Mucosa of descending colon (tissue), 3 donors: ENCODE data around the gene DAGLB. TPM values are rescaled to one million over a fixed set of nuclear protein-coding genes. Genes with fewer than 3 reads are reported as not detected.

Experiments
- ATAC-seq: fragments of 200-7000 bp; cut with Tn5 transposase; one replicate; pipeline ENCODE4 v1.9.1; 2020; ENCODE audit warnings: mild to moderate bottlenecking, moderate library complexity
- DNase-seq, 3 donors: peaks; one replicate each; pipeline ENCODE4 v3.0.0-alpha.2; 2020
- H3K36me3 ChIP-seq: fragments of 200-600 bp; one replicate; pipeline ENCODE4 v1.8.0; 2021; ENCODE audit warnings: low read depth, mild to moderate bottlenecking
- H3K4me1 ChIP-seq: fragments of 200-600 bp; one replicate; pipeline ENCODE4 v1.8.0; 2021; ENCODE audit warnings: low read depth, mild to moderate bottlenecking
- H3K4me3 ChIP-seq: fragments of 200-600 bp; one replicate; pipeline ENCODE4 v1.8.0; 2021; ENCODE audit warnings: mild to moderate bottlenecking
- H3K9me3 ChIP-seq: fragments of 200-600 bp; one replicate; pipeline ENCODE4 v1.8.0; 2021; ENCODE audit warnings: mild to moderate bottlenecking
- CTCF ChIP-seq: fragments of 200-600 bp; IDR thresholded peaks from one replicate; pipeline ENCODE4 v1.8.0; 2022; ENCODE audit warnings: antibody characterized with exemption, mild to moderate bottlenecking
- intact Hi-C, 2 donors: fragments of 100-400 bp; cut with DNase I in 1 of 2; cut with micrococcal nuclease in 1 of 2; formaldehyde crosslinking; loops; one replicate each; pipeline versions ENCODE4 v1.11.0 to v1.11.1; 2022; cut with DNase I, micrococcal nuclease
- total RNA-seq, 3 donors: library from RNA; stranded (reverse); fragmentation: NEBNext Ultra II Directional in 2 of 3; extraction: Animal tissue kit (Norgen Biotek cat#: 25700) in 2 of 3; gene quantifications; one replicate each; pipeline versions ENCODE4 v1.2.1 to v1.2.4, GENCODE V29; 2021 to 2023
- donor health status: DM: no; HTN: no; CAD: no; lungs with moderate emphysema.
- donor health status: DM: no; HTN: no; CAD: no.
- donor health status: DM: no; HTN: yes; CAD: no.

DAGLB gene
- total RNA-seq, 3 donors from 2014 or later: 18.4 to 25.4 (median 20.3) TPM

DNA sequence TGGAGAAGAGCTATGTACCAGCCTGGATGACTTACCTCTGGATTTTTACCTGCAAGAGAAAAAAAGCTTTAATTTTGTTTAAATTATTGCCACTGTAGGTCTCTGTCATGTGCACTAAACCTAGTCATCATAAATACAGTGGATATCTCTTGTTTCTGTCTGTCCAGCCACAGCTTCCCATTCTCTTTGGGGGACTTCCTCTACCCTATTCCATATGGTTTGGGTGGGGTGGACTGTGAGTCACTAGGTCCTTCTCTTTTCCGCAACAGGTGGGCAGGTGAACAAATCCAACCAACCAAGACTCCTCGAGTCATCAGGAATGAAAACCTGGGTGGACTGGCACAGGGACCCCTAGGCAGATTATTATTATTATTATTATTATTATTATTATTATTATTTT is 88.0 kb downstream of the DAGLB start:
- H3K4me3 ChIP-seq: no peak overlapping the region
- intact Hi-C loops: no loop called here

More for the DNA sequence above, 88.0 kb downstream of the DAGLB start:
- peaks cover 4% of the 10 kb centered on the region for H3K4me1 ChIP-seq
- no peaks in the 10 kb centered on the region for H3K36me3 ChIP-seq
- TF ChIP-seq CTCF: no peak
- H3K9me3 ChIP-seq: no peaks in the 10 kb centered on the region
- DNase-seq (no peak), ATAC-seq (no peak)

Other genes with a start within 250 kb of the DAGLB start
- gene CYTH3, start 175.3 kb downstream of the DAGLB start, total RNA-seq: 10 to 100 TPM; 10.4 to 23.2 (median 11.9) TPM
- gene FAM220A, start 99.0 kb downstream of the DAGLB start, total RNA-seq: 10 to 100 TPM in 2 of 3 donors, 1 to 10 TPM in 1; 6.8 to 15.5 (median 11.6) TPM
- gene RAC1, start 73.4 kb downstream of the DAGLB start, total RNA-seq: 100 to 1,000 TPM; 294 to 402 (median 391) TPM
- 100 to 1,000 TPM; 118 to 225 (median 219) TPM for gene KDELR2, start 36.2 kb upstream of the DAGLB start, total RNA-seq
- 1 to 10 TPM in 1 of 3 donors, under 1 TPM in 2; 0.41 to 1.0 (median 0.58) TPM for gene GRID2IP, start 103.5 kb upstream of the DAGLB start, total RNA-seq
- gene ZDHHC4, start 129.5 kb upstream of the DAGLB start, total RNA-seq: 10 to 100 TPM; 40.4 to 55.9 (median 41.7) TPM
- gene INTS15, start 142.1 kb upstream of the DAGLB start, total RNA-seq: 10 to 100 TPM; 24.5 to 38.5 (median 26.2) TPM
- gene ZNF853, start 167.7 kb upstream of the DAGLB start, total RNA-seq: 10 to 100 TPM in 1 of 3 donors, 1 to 10 TPM in 1, under 1 TPM in 1; 0.84 to 19.9 (median 1.4) TPM
- gene ZNF316, start 189.4 kb upstream of the DAGLB start, total RNA-seq: 10 to 100 TPM; 22.3 to 40.9 (median 24.1) TPM